NOMO-1 treated with DMSO at 0.1 percent for 48 hours (cell line): ENCODE data around the gene NTM.

ENCODE experiments used
- DNase-seq: peaks from one replicate; lab custom pipeline; 2025; ENCODE audit not compliant: unreplicated experiment; lab: John Stamatoyannopoulos, UW

Gene NTM

GRCh38 chr11:131712897-131713296, 342.5 kb downstream of the NTM start:
- peak; percentile 52 for DNase-seq

- no peak for DNase-seq
Observed at GRCh38 chr11:131713529-131714134, 343.2 kb downstream of the NTM start.

- DNase-seq: no peak
Observed at GRCh38 chr11:131717616-131718015, 347.2 kb downstream of the NTM start.

GRCh38 chr11:131723088-131723487, 352.7 kb downstream of the NTM start:
- DNase-seq: no peak

- DNase-seq: no peak
Observed at GRCh38 chr11:131724436-131724975, 354.1 kb downstream of the NTM start.

GRCh38 chr11:131734871-131735270, 364.5 kb downstream of the NTM start:
- DNase-seq: no peak

- peak; percentile 71 for DNase-seq
Observed at GRCh38 chr11:131737357-131737756, 366.9 kb downstream of the NTM start.

GRCh38 chr11:131739243-131739882, 368.9 kb downstream of the NTM start:
- DNase-seq: no peak

- no peak for DNase-seq
Observed at GRCh38 chr11:131744847-131745246, 374.4 kb downstream of the NTM start.

GRCh38 chr11:131745405-131745804, 375.0 kb downstream of the NTM start:
- DNase-seq: no peak

GRCh38 chr11:131746201-131746600, 375.8 kb downstream of the NTM start:
- DNase-seq: no peak

GRCh38 chr11:131748151-131749050, 378.0 kb downstream of the NTM start:
- DNase-seq: peak; percentile 43

- no peak for DNase-seq
Observed at GRCh38 chr11:131749101-131749500, 378.7 kb downstream of the NTM start.

GRCh38 chr11:131750152-131750551, 379.7 kb downstream of the NTM start:
- no peak for DNase-seq

GRCh38 chr11:131750692-131751091, 380.3 kb downstream of the NTM start:
- no peak for DNase-seq

GRCh38 chr11:131754671-131755070, 384.3 kb downstream of the NTM start:
- DNase-seq: no peak

- DNase-seq: no peak
Observed at GRCh38 chr11:131756479-131757110, 386.2 kb downstream of the NTM start.

GRCh38 chr11:131758726-131759125, 388.3 kb downstream of the NTM start:
- DNase-seq: no peak

GRCh38 chr11:131759140-131759539, 388.7 kb downstream of the NTM start:
- DNase-seq: no peak

GRCh38 chr11:131760091-131761061, 390.0 kb downstream of the NTM start:
- peak; percentile 77 for DNase-seq
